Left colon (tissue), 2 donors: ENCODE results near the gene KCNQ4. TPM values are rescaled to one million over a fixed set of nuclear protein-coding genes. Genes with fewer than 3 reads are reported as not detected.
A peak's percentile ranks its signal among the peaks of the same experiment; 100 is the strongest.

Experiments
- ATAC-seq: fragments of 200-7000 bp; cut with Tn5 transposase; one replicate; pipeline ENCODE4 v1.9.1; 2020; ENCODE audit warnings: mild to moderate bottlenecking, moderate library complexity
- DNase-seq, 2 donors: peaks; one replicate each; pipeline ENCODE4 v3.0.0-alpha.2; 2020
- intact Hi-C, 2 donors: fragments of 100-400 bp; cut with DNase I in 1 of 2; cut with micrococcal nuclease in 1 of 2; formaldehyde crosslinking; loops; one replicate each; pipeline versions ENCODE4 v1.11.2 to v1.14.0; 2022; cut with DNase I, micrococcal nuclease
- long read RNA-seq: library from polyadenylated mRNA; unstranded; transcript quantifications from one replicate; pipeline ENCODE4 v2.0.0, GENCODE V29; 2021
- total RNA-seq, 2 donors: library from RNA; stranded (reverse); fragmentation: NEBNext Ultra II Directional; extraction: Animal tissue kit (Norgen Biotek cat#: 25700); gene quantifications; one replicate each; pipeline ENCODE4 v1.2.1, GENCODE V29; 2021
- donor health status: DM: no; HTN: no; CAD: no.
- donor health status: DM: yes; HTN: yes; CAD: no.

The KCNQ4 gene
- total RNA-seq: 1 to 10 TPM; 2.1 to 2.4 TPM
- long read RNA-seq, partial matches to known transcripts: 0 of 1 reads
- long read RNA-seq, other reads (novel, unspliced or antisense): 1 of 1 reads

GRCh38 chr1:40783001-40783905, at the start of gene KCNQ4:
Gene KCNQ4 (plus strand): TSS chr1:40783787. CDS start chr1:40784094, 307 bp downstream.
- intact Hi-C loops: no loop called here
- peak; percentile 56 for ATAC-seq
- peak; percentile 60 to 66 for DNase-seq

GRCh38 chr1:40734882-40735628, 48.5 kb upstream of the KCNQ4 start:
- ATAC-seq (no peak), DNase-seq (no peak)
- intact Hi-C loops: no loop called here

GRCh38 chr1:40736085-40736531, 47.5 kb upstream of the KCNQ4 start:
- ATAC-seq (no peak), DNase-seq (no peak)
- intact Hi-C loops: no loop called here

- DNase-seq (no peak), ATAC-seq (no peak)
- intact Hi-C loops: no loop called here
Measured at GRCh38 chr1:40738831-40739230, 44.8 kb upstream of the KCNQ4 start.

GRCh38 chr1:40739455-40740008, 44.1 kb upstream of the KCNQ4 start:
- intact Hi-C loops: no loop called here
- DNase-seq (no peak), ATAC-seq (peak; percentile 5)

- intact Hi-C loops: no loop called here
- ATAC-seq: peak; percentile 21
- DNase-seq: no peak
Measured at GRCh38 chr1:40740039-40740996, 43.3 kb upstream of the KCNQ4 start.

- intact Hi-C loops: no loop called here
- ATAC-seq (no peak), DNase-seq (no peak)
Measured at GRCh38 chr1:40740997-40741736, 42.4 kb upstream of the KCNQ4 start.

GRCh38 chr1:40742363-40743061, 41.1 kb upstream of the KCNQ4 start:
- DNase-seq: no peak
- intact Hi-C loops: no loop called here
- ATAC-seq: no peak

GRCh38 chr1:40743452-40743851, 40.1 kb upstream of the KCNQ4 start:
- ATAC-seq (no peak), DNase-seq (no peak)
- intact Hi-C loops: no loop called here

- DNase-seq (no peak), ATAC-seq (no peak)
- intact Hi-C loops: no loop called here
Measured at GRCh38 chr1:40743860-40744259, 39.7 kb upstream of the KCNQ4 start.

GRCh38 chr1:40745176-40745575, 38.4 kb upstream of the KCNQ4 start:
- intact Hi-C loops: no loop called here
- no peak for DNase-seq
- ATAC-seq: no peak

- ATAC-seq: no peak
- DNase-seq: no peak
- intact Hi-C loops: no loop called here
Measured at GRCh38 chr1:40746344-40747090, 37.1 kb upstream of the KCNQ4 start.

- intact Hi-C loops: no loop called here
- no peak for DNase-seq
- peak; percentile 90 for ATAC-seq
Measured at GRCh38 chr1:40748841-40749718, 34.5 kb upstream of the KCNQ4 start.

GRCh38 chr1:40749817-40750216, 33.8 kb upstream of the KCNQ4 start:
- DNase-seq (no peak), ATAC-seq (peak; percentile 40)
- intact Hi-C loops: no loop called here

- intact Hi-C loops: no loop called here
- DNase-seq (no peak), ATAC-seq (no peak)
Measured at GRCh38 chr1:40750451-40750908, 33.1 kb upstream of the KCNQ4 start.

- intact Hi-C loops: no loop called here
- DNase-seq: no peak
- no peak for ATAC-seq
Measured at GRCh38 chr1:40751802-40752201, 31.8 kb upstream of the KCNQ4 start.
